SK-N-MC (cell line): ENCODE measurements around the gene FLRT3.

Experiments
- DNase-seq: peaks from one replicate; pipeline ENCODE4 v3.0.0-alpha.2; 2011; ENCODE audit warnings: low read depth, low spot score
- H3K27ac ChIP-seq: fragments of 200-600 bp; sonication (generic); 2 replicates; pipeline ENCODE4 v1.5.1; 2016; ENCODE audit warnings: mixed run types
- H3K36me3 ChIP-seq: fragments of 200-600 bp; sonication (generic); 2 replicates; pipeline ENCODE4 v1.6.1; 2017; ENCODE audit warnings: antibody characterized with exemption, low read length, mixed read lengths; ENCODE audit not compliant: insufficient read depth
- H3K4me3 ChIP-seq: fragments of 200-600 bp; sonication (generic); 2 replicates; pipeline ENCODE4 v1.5.1; 2016
- H3K9ac ChIP-seq: fragments of 200-600 bp; sonication (generic); 2 replicates; pipeline ENCODE4 v1.8.0; 2017; ENCODE audit warnings: mixed run types, mixed read lengths; ENCODE audit not compliant: insufficient read length
- H3K9me3 ChIP-seq: fragments of 200-600 bp; sonication (generic); 2 replicates; pipeline ENCODE4 v1.6.1; 2017; ENCODE audit warnings: low read depth, mild to moderate bottlenecking, antibody characterized with exemption, low read length, moderate library complexity, mixed read lengths
- EZH2 ChIP-seq: fragments of 200-600 bp; sonication (generic); IDR thresholded peaks from one replicate; pipeline ENCODE4 v1.6.1; 2017; ENCODE audit warnings: antibody characterized with exemption
- FOXP2 ChIP-seq: optimal IDR thresholded peaks from 2 replicates; pipeline ENCODE3; 2011; ENCODE audit warnings: mild to moderate bottlenecking, moderate library complexity; ENCODE audit not compliant: insufficient read depth; ENCODE audit errors: extremely low read length, control extremely low read depth
- POLR2AphosphoS5 ChIP-seq: IDR thresholded peaks from 2 replicates; pipeline ENCODE4 v1.6.1; 2012; ENCODE audit warnings: mild to moderate bottlenecking, low read depth, low read length, borderline replicate concordance

FLRT3 gene

DNA sequence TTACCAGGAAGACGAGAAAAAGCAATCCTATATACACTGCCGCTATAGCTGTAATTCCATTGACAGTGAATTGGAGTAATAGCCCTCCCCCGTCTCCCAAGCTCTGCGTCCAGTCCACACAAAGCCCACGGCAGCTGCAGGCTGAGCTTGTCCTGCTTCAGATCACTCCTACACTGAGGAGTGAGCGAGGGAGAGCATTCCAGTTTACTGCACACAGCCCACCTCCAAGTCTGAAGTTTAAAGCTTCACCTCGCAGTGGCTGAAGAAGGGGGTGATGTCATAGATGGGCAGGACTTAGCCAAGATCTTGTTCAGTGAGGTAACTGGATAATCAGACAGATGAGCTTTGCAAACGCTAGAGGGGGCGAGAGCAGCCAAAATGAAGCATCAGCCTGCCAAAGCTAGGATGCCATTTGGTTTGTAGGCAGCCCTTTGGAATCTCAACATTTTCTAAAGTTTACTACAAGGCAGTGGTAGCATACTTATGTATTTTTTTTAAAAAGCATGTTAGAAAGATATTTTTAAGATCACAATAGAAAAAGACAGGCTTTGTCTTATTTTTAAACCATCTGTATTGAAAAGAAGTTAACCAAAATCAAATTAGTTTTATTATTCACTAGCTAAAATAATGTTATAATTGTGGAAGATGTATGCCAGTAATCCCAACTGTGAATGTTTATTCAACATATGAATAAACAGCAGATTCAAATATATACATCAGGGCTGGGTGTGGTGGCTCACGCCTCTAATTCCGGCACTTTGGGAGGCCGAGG lies at the start of gene FLRT3:
Gene FLRT3 (minus strand): TSS at position 213 of the 772 bp plus-strand sequence. CDS start 10,106 bp downstream, outside the sequence.
- H3K27ac ChIP-seq: peak within 1 kb of the TSS; percentile 61
- peak within 1 kb of the TSS; percentile 93 for H3K4me3 ChIP-seq
- peak; percentile 96 for DNase-seq
- no peaks in the 10 kb centered on the region for H3K36me3 ChIP-seq
- no peaks in the 10 kb centered on the region for H3K9me3 ChIP-seq
- peak within 1 kb of the TSS; percentile 86 for H3K9ac ChIP-seq
- peak; percentile 96 for TF ChIP-seq POLR2AphosphoS5
- TF ChIP-seq FOXP2: peak; percentile 58
- no peak for TF ChIP-seq EZH2

DNA sequence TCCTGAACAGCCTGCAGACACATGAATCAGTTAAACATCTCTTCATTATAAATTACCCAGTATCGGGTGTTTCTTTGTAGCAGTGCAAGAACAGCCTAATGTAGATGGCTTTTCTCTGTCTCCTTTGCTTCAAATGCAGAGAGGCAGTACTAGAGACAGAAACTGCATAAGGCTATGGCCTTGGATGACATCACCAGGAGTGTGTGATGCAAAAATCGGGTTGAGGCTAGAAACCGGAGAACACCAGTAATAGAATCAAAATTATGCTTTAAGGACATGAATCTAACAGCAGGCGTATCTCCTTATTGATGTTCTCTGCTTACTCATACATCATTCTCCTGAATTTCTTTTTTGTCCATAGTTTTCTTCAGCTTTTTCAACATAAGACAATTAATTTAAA lies 49.3 kb upstream of the FLRT3 start:
- H3K9ac ChIP-seq: no peak overlapping the region
- no peak overlapping the region for H3K27ac ChIP-seq
- no peaks in the 10 kb centered on the region for H3K9me3 ChIP-seq
- no peak overlapping the region for H3K4me3 ChIP-seq
- DNase-seq: no peak
- TF ChIP-seq EZH2: no peak
- TF ChIP-seq FOXP2: no peak
- TF ChIP-seq POLR2AphosphoS5: no peak
- no peaks in the 10 kb centered on the region for H3K36me3 ChIP-seq

DNA sequence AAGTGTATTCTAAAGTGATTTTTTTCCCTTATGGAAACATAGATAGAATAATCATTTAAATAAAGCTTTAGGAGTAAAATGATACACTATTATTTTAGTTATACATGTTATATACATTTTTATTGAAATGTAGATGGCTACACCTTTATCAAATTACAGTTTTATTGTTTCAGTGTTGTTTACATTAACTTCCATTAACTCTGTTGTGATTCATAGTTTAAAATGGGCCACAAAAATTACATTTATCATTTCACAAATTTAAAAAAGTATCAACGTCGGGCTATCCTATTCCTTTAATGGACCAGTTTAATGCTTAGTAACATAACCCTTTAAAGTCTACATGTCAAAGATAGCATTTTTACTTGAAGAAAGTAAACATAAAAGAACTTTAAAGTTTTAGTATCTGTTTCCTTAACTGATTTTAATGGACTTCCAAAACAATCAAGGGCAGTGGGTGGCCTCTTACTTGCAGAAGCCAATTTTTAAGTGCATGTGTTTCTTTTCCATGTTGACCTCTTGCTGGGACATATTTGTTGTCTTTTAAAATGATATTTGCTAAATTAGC lies 47.8 kb upstream of the FLRT3 start:
- no peak overlapping the region for H3K4me3 ChIP-seq
- TF ChIP-seq POLR2AphosphoS5 (no peak), EZH2 (no peak), FOXP2 (no peak)
- H3K36me3 ChIP-seq: no peaks in the 10 kb centered on the region
- no peak overlapping the region for H3K9ac ChIP-seq
- no peak overlapping the region for H3K27ac ChIP-seq
- no peak for DNase-seq
- H3K9me3 ChIP-seq: no peaks in the 10 kb centered on the region

DNA sequence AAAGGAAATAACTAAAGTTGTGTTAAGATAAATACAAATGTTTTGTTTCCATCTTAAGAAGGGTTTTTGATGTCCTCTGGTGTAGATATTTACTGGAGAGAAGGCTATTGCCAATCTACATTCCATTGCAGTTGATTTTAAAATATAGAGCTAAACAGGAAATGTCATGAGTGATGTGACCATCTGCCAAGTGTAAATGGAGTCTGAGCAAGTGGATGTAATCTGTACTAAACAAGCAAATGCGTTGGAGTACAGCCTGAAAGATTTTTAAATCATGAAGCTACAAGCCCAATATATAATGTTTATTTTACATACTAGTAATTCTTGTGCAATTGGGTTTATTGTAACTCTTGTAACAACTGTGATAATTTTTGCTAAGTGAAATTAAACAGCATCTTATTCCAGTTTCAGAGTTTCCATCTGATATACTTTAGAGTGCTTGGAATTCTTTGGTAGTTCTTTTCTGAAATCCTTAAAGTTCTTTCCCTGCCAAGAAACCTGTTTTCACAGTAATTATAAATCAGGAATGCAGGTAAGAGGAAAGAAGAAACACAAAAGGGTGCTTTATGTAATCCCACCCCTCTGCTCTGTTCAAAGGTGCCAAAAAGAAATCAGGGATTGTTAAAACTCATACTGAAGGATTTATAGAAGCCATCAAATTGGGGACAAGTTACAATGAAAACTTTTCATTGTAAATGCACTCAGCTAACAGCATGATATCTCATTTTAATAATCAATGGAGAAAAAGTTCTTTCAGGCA lies 47.2 kb upstream of the FLRT3 start:
- no peak for DNase-seq
- TF ChIP-seq EZH2 (no peak), FOXP2 (no peak), POLR2AphosphoS5 (no peak)

DNA sequence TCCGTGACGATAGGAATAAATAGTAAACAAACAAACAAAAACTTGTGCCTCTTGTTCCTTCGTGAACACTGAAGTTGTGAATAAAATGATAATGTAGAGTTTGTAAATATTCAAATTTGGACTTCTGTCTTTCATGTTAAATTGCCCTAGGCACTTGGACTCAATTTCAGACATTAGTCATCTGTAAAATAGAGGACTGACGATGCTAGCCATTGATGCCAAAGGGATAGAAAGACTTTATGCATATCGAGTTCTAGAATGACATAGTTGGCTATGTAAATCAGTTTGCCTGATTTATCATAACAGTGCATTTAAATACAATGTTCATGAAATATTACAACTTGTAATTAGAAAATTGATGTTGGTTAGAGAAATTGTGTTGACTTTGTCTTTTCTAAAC lies 45.9 kb upstream of the FLRT3 start:
- no peak overlapping the region for H3K27ac ChIP-seq
- H3K9ac ChIP-seq: no peak overlapping the region
- H3K9me3 ChIP-seq: no peaks in the 10 kb centered on the region
- no peaks in the 10 kb centered on the region for H3K36me3 ChIP-seq
- no peak for TF ChIP-seq FOXP2
- TF ChIP-seq EZH2: no peak
- no peak for TF ChIP-seq POLR2AphosphoS5
- DNase-seq: no peak
- no peak overlapping the region for H3K4me3 ChIP-seq

More for the DNA sequence above, 47.2 kb upstream of the FLRT3 start:
- Histone ChIP-seq H3K27ac (no peak overlapping the region), H3K4me3 (no peak overlapping the region), H3K9me3 (no peaks in the 10 kb centered on the region), H3K36me3 (no peaks in the 10 kb centered on the region), H3K9ac (no peak overlapping the region)

DNA sequence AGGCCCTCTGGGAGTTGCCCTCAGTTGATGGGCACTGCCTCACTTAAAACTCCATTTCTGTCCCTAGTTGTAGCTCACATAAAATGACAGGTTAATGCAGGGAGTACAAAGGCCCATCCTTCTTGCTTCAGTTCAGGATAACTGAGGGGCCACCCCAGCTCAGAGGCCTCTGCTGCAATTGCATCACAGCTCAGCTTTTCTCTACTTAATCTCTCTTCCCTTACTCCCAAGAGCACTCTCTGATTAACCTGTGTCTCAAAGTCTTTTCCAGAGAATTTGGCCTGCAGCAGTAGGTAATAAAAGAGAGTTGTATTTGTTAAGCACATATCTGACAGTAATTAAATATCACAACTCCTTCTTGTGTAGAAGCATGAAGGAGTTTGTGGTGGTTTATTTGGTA lies 40.9 kb upstream of the FLRT3 start:
- Histone ChIP-seq H3K27ac (no peak overlapping the region), H3K36me3 (no peaks in the 10 kb centered on the region), H3K9me3 (no peaks in the 10 kb centered on the region), H3K9ac (no peak overlapping the region), H3K4me3 (no peak overlapping the region)
- TF ChIP-seq FOXP2: no peak
- no peak for TF ChIP-seq EZH2
- TF ChIP-seq POLR2AphosphoS5: no peak
- DNase-seq: no peak

DNA sequence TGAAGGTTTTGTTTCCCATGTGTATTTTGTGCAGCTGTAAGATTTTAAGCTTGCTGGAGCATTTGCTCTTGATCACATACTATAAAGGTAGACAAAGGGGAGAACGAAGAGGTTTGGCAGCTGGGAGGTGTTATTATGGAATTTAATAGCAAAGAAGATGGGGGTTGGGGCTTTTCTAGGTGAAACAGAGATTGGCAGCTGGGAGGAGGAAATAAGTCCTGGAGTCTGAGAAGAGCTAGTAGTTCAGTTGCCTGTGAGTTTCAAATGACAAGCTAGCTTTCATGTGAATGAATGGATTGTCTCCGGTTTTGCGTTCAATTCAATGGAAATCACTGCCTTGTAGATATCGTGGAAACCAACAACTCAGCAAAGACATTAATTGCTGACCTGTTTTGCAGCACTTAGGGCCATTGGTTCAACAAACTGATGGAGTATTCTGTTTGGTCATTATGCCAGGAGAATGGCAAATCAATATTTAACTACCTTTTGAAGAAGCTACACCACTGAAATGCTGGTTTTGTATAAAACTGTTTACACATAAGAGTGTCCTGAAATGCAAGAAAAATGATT lies 38.1 kb upstream of the FLRT3 start:
- no peak overlapping the region for H3K27ac ChIP-seq
- H3K4me3 ChIP-seq: no peak overlapping the region
- no peaks in the 10 kb centered on the region for H3K9me3 ChIP-seq
- H3K36me3 ChIP-seq: no peaks in the 10 kb centered on the region
- no peak for DNase-seq
- TF ChIP-seq FOXP2: no peak
- TF ChIP-seq POLR2AphosphoS5: no peak
- no peak for TF ChIP-seq EZH2
- no peak overlapping the region for H3K9ac ChIP-seq

DNA sequence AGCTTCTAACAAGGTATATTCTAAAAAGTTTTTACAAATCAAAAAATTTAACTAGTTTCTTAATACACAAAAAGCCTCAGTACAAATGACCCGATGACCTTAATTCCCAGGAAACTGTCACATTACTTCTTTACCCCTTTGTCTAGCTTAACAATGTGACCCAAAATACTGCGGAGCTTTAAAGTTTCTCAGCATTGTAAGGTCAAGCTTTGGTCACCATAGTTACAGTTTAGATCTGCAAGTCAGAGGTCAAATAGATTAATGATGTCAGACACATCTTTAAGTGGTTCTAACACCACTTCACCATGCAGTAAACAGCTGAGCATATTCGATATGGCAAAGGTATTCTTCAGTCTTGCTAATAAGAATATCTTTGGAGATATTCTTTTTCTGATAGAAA lies 36.8 kb upstream of the FLRT3 start:
- no peak for DNase-seq
- no peak for TF ChIP-seq EZH2
- TF ChIP-seq FOXP2: no peak
- no peak for TF ChIP-seq POLR2AphosphoS5
- Histone ChIP-seq H3K4me3 (no peak overlapping the region), H3K9me3 (no peaks in the 10 kb centered on the region), H3K36me3 (no peaks in the 10 kb centered on the region), H3K27ac (no peak overlapping the region), H3K9ac (no peak overlapping the region)
